GM18505 (cell line): ENCODE results near the gene SPEG.

ENCODE experiments used
- ATAC-seq: cut with Tn5 transposase; IDR thresholded peaks from one replicate; pipeline ENCODE4 v1.9.1; 2021; ENCODE audit not compliant: unreplicated experiment
- POLR2A ChIP-seq: IDR thresholded peaks from 4 replicates; pipeline ENCODE4 v1.6.1; 2011; ENCODE audit warnings: borderline replicate concordance; ENCODE audit not compliant: insufficient read depth, insufficient read length; ENCODE audit errors: extremely low read depth

The SPEG gene

GRCh38 chr2:219423652-219424377 is 10.8 kb upstream of the SPEG start:
- TF ChIP-seq POLR2A = no peak
- ATAC-seq = no peak

- TF ChIP-seq POLR2A = no peak
- ATAC-seq = no peak
These were observed 9.2 kb upstream of the SPEG start for GRCh38 chr2:219425238-219426067.

- TF ChIP-seq POLR2A = no peak
- no peak for ATAC-seq
These were observed 8.6 kb upstream of the SPEG start for GRCh38 chr2:219426068-219426443.

- no peak for TF ChIP-seq POLR2A
- ATAC-seq = no peak
These were observed 8.0 kb upstream of the SPEG start for GRCh38 chr2:219426534-219427136.

GRCh38 chr2:219428469-219428868 is 6.2 kb upstream of the SPEG start:
- no peak for ATAC-seq
- no peak for TF ChIP-seq POLR2A

GRCh38 chr2:219429958-219430606 is 4.6 kb upstream of the SPEG start:
- no peak for ATAC-seq
- no peak for TF ChIP-seq POLR2A

- ATAC-seq = no peak
- no peak for TF ChIP-seq POLR2A
These were observed 3.7 kb upstream of the SPEG start for GRCh38 chr2:219430633-219431615.

- no peak for ATAC-seq
- TF ChIP-seq POLR2A = no peak
These were observed 776 bp upstream of the SPEG start for GRCh38 chr2:219433666-219434467.

GRCh38 chr2:219434468-219434717 is 250 bp upstream of the SPEG start:
- TF ChIP-seq POLR2A = no peak
- no peak for ATAC-seq

GRCh38 chr2:219435701-219436100 is 1.1 kb downstream of the SPEG start:
- no peak for TF ChIP-seq POLR2A
- ATAC-seq = no peak

- no peak for ATAC-seq
- TF ChIP-seq POLR2A = no peak
These were observed 1.8 kb downstream of the SPEG start for GRCh38 chr2:219436491-219436890.

- no peak for ATAC-seq
- no peak for TF ChIP-seq POLR2A
These were observed 2.5 kb downstream of the SPEG start for GRCh38 chr2:219437141-219437540.
